ENCODE measurements around the gene ALDH3B1. TPM values are rescaled to one million over a fixed set of nuclear protein-coding genes. Genes with fewer than 3 reads are reported as not detected.

The ALDH3B1 gene
- total and polyA plus RNA-seq, 4 donors = 1.6 to 7.1 (median 3.4) TPM

DNA sequence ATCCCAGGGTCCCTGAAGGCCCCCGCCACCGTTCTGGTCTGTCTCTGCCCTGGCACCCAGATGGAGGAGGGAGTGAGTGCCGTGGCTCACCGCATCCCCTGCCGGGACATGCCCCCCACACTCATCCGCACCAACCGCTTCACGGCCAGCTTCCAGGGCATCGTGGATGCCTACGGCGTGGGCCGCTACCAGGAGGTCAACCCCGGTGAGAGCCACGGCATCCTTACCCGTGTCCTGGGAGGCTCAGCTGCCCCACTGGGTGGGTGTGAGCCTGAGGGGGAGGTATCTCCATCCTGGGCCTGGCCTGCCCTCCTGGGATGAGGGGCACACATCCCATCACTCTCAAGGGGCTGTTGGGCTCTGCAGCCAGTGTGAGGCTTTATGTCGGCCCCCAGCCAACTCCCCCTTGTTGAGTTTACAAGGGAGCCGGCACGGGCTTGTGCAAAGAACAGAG, 34.8 kb downstream of the ALDH3B1 start:
- Histone ChIP-seq H3K9me3 (ENCODE audit: control insufficient read depth in 4 of 4, low read length in 3 of 4) (no peaks in the 10 kb centered on the region), H3K27me3 (ENCODE audit: control insufficient read depth in 4 of 4, insufficient read depth in 4 of 4, low read length in 3 of 4) (no peaks in the 10 kb centered on the region), H3K27ac (ENCODE audit: low read depth in 1 of 2, low read length in 2 of 2) (no peak overlapping the region), H3K4me1 (ENCODE audit: control insufficient read depth in 4 of 4, insufficient read depth in 4 of 4, low read length in 3 of 4) (peaks cover 1 to 9% (median 5%) of the 10 kb centered on the region in 4 donors), H3K4me3 (ENCODE audit: low read depth in 1 of 3, low read length in 3 of 3) (no peak overlapping the region), H3K9ac (ENCODE audit: low read depth in 1 of 2, low read length in 2 of 2) (no peak overlapping the region), H3K36me3 (ENCODE audit: control insufficient read depth in 4 of 4, insufficient read depth in 3 of 4, low read depth in 1 of 4, low read length in 3 of 4) (peaks cover 0 to 41% (median 9%) of the 10 kb centered on the region in 4 donors)
- WGBS = 97% methylated on average over 18 of the region's 18 CpGs
- DNase-seq (ENCODE audit: low spot score) = no peak
- TF ChIP-seq RAD21 (IDR thresholded peaks at IDR 0.05) (no peak), JUND (IDR thresholded peaks at IDR 0.05) (no peak), MAX (IDR thresholded peaks at IDR 0.05) (no peak), TAF1 (conservative IDR thresholded peaks at IDR 0.05) (no peak), SP1 (IDR thresholded peaks at IDR 0.05) (no peak), FOXA2 (IDR thresholded peaks at IDR 0.05) (no peak), YY1 (IDR thresholded peaks at IDR 0.05) (no peak)
- TF ChIP-seq, protein P1, sequence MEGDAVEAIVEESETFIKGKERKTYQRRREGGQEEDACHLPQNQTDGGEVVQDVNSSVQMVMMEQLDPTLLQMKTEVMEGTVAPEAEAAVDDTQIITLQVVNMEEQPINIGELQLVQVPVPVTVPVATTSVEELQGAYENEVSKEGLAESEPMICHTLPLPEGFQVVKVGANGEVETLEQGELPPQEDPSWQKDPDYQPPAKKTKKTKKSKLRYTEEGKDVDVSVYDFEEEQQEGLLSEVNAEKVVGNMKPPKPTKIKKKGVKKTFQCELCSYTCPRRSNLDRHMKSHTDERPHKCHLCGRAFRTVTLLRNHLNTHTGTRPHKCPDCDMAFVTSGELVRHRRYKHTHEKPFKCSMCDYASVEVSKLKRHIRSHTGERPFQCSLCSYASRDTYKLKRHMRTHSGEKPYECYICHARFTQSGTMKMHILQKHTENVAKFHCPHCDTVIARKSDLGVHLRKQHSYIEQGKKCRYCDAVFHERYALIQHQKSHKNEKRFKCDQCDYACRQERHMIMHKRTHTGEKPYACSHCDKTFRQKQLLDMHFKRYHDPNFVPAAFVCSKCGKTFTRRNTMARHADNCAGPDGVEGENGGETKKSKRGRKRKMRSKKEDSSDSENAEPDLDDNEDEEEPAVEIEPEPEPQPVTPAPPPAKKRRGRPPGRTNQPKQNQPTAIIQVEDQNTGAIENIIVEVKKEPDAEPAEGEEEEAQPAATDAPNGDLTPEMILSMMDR (IDR thresholded peaks at IDR 0.05; ENCODE audit: low read depth, low read length, missing input control) = no peak
- TF ChIP-seq, protein P2, sequence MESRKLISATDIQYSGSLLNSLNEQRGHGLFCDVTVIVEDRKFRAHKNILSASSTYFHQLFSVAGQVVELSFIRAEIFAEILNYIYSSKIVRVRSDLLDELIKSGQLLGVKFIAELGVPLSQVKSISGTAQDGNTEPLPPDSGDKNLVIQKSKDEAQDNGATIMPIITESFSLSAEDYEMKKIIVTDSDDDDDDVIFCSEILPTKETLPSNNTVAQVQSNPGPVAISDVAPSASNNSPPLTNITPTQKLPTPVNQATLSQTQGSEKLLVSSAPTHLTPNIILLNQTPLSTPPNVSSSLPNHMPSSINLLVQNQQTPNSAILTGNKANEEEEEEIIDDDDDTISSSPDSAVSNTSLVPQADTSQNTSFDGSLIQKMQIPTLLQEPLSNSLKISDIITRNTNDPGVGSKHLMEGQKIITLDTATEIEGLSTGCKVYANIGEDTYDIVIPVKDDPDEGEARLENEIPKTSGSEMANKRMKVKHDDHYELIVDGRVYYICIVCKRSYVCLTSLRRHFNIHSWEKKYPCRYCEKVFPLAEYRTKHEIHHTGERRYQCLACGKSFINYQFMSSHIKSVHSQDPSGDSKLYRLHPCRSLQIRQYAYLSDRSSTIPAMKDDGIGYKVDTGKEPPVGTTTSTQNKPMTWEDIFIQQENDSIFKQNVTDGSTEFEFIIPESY (IDR thresholded peaks at IDR 0.05) = no peak

DNA sequence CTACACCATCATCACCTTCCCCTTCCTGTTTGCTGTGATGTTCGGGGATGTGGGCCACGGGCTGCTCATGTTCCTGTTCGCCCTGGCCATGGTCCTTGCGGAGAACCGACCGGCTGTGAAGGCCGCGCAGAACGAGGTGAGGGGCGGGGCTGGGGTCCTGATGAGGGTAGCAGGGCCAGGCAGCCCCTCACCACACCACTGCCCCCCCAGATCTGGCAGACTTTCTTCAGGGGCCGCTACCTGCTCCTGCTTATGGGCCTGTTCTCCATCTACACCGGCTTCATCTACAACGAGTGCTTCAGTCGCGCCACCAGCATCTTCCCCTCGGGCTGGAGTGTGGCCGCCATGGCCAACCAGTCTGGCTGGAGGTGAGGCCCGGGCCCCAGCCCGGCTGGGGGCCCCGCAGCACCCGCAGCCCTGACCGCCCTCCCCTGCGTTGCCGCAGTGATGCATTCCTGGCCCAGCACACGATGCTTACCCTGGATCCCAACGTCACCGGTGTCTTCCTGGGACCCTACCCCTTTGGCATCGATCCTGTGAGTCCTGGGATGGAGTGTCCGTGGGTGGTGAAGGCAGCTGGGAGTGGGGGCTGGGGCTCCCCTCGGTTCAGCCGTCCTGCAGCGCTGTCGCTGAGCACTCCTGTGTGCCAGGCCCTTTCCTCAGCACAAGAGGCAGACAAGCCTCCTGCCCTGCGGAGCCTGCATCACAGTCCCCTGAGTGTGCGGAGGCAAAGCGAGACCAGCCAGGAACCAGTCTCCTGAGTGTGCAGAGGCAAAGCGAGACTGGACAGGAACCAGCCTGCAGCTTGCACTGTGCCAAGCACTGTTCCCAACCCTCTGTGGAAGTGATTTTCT, 37.5 kb downstream of the ALDH3B1 start:
- Histone ChIP-seq H3K9ac (ENCODE audit: low read depth in 1 of 2, low read length in 2 of 2) (no peak overlapping the region), H3K27ac (ENCODE audit: low read depth in 1 of 2, low read length in 2 of 2) (no peak overlapping the region), H3K4me3 (ENCODE audit: low read depth in 1 of 3, low read length in 3 of 3) (no peak overlapping the region), H3K9me3 (ENCODE audit: control insufficient read depth in 4 of 4, low read length in 3 of 4) (no peaks in the 10 kb centered on the region), H3K4me1 (ENCODE audit: control insufficient read depth in 4 of 4, insufficient read depth in 4 of 4, low read length in 3 of 4) (no peaks in the 10 kb centered on the region), H3K36me3 (ENCODE audit: control insufficient read depth in 4 of 4, insufficient read depth in 3 of 4, low read depth in 1 of 4, low read length in 3 of 4) (peaks cover 4 to 63% (median 13%) of the 10 kb centered on the region in 4 donors), H3K27me3 (ENCODE audit: control insufficient read depth in 4 of 4, insufficient read depth in 4 of 4, low read length in 3 of 4) (no peaks in the 10 kb centered on the region)
- WGBS = 94% methylated on average over 37 of the region's 37 CpGs
- DNase-seq (ENCODE audit: low spot score) = no peak
- TF ChIP-seq TAF1 (conservative IDR thresholded peaks at IDR 0.05) (no peak), SP1 (IDR thresholded peaks at IDR 0.05) (no peak), HNF4G (IDR thresholded peaks at IDR 0.05) (no peak), RAD21 (IDR thresholded peaks at IDR 0.05) (no peak), GABPA (IDR thresholded peaks at IDR 0.05 in 1 of 2, conservative IDR thresholded peaks at IDR 0.05 in 1 of 2) (no peak), NR2F2 (IDR thresholded peaks at IDR 0.05) (no peak), FOXA1 (IDR thresholded peaks at IDR 0.05) (no peak), EGR1 (IDR thresholded peaks at IDR 0.05; ENCODE audit: low read depth in 2 of 2) (no peak), HNF4A (conservative IDR thresholded peaks at IDR 0.05) (no peak), FOXA2 (IDR thresholded peaks at IDR 0.05) (no peak), RXRA (IDR thresholded peaks at IDR 0.05) (no peak), YY1 (IDR thresholded peaks at IDR 0.05) (no peak), JUND (IDR thresholded peaks at IDR 0.05) (no peak)
- TF ChIP-seq, protein P3, sequence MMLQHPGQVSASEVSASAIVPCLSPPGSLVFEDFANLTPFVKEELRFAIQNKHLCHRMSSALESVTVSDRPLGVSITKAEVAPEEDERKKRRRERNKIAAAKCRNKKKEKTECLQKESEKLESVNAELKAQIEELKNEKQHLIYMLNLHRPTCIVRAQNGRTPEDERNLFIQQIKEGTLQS (IDR thresholded peaks at IDR 0.05) = no peak
- TF ChIP-seq, protein P1 (IDR thresholded peaks at IDR 0.05; ENCODE audit: low read depth, low read length, missing input control) = no peak
- TF ChIP-seq, protein P4, sequence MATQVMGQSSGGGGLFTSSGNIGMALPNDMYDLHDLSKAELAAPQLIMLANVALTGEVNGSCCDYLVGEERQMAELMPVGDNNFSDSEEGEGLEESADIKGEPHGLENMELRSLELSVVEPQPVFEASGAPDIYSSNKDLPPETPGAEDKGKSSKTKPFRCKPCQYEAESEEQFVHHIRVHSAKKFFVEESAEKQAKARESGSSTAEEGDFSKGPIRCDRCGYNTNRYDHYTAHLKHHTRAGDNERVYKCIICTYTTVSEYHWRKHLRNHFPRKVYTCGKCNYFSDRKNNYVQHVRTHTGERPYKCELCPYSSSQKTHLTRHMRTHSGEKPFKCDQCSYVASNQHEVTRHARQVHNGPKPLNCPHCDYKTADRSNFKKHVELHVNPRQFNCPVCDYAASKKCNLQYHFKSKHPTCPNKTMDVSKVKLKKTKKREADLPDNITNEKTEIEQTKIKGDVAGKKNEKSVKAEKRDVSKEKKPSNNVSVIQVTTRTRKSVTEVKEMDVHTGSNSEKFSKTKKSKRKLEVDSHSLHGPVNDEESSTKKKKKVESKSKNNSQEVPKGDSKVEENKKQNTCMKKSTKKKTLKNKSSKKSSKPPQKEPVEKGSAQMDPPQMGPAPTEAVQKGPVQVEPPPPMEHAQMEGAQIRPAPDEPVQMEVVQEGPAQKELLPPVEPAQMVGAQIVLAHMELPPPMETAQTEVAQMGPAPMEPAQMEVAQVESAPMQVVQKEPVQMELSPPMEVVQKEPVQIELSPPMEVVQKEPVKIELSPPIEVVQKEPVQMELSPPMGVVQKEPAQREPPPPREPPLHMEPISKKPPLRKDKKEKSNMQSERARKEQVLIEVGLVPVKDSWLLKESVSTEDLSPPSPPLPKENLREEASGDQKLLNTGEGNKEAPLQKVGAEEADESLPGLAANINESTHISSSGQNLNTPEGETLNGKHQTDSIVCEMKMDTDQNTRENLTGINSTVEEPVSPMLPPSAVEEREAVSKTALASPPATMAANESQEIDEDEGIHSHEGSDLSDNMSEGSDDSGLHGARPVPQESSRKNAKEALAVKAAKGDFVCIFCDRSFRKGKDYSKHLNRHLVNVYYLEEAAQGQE (IDR thresholded peaks at IDR 0.05) = no peak
